T-helper 1 cell treated with Interleukin-12 subunit alpha and Interleukin-12 subunit beta and Interleukin-4 antibody, amounts not matched to agents 30 ng/mL and 1 ng/mL, for 36 hours (primary cell): ENCODE measurements around the gene LINGO3. TPM values are rescaled to one million over a fixed set of nuclear protein-coding genes. Genes with fewer than 3 reads are reported as not detected.

Experiments used
- intact Hi-C: fragments of 100-400 bp; cut with micrococcal nuclease; formaldehyde crosslinking; loops from one replicate; pipeline ENCODE4 v1.15.1; 2024
- total RNA-seq: library from RNA; stranded (reverse); gene quantifications from 2 replicates; pipeline ENCODE4 v1.2.3, GENCODE V29; 2022

Gene LINGO3
- total RNA-seq, 1 donor from 2014 or later = 0.32 TPM

DNA sequence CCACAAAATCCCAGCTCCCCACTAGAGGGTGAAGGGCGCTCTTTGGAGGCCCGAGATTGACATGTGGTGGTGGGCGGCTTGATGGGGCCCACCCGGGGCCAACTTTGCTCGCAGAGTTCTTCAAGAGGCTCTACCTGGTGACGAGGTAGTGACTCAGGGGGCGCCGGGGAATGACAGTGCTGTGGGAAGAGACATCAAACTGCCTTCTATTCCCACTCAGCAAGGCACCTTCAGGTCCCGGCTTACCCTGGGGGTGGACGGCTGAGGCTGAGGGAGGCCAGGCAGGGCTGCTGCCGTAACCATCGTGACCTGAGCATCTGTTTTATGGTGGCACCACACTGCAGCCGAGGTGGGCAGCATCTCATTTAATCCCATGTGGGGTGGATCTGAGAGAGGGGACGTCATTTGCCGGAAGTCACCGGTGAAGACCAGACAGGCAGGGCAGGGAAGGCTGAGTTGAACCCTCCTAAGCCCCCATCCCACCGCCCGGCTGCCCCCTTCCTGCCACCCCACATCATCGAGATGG lies 1.6 kb downstream of the LINGO3 start:
- intact Hi-C loops = no loop called here

DNA sequence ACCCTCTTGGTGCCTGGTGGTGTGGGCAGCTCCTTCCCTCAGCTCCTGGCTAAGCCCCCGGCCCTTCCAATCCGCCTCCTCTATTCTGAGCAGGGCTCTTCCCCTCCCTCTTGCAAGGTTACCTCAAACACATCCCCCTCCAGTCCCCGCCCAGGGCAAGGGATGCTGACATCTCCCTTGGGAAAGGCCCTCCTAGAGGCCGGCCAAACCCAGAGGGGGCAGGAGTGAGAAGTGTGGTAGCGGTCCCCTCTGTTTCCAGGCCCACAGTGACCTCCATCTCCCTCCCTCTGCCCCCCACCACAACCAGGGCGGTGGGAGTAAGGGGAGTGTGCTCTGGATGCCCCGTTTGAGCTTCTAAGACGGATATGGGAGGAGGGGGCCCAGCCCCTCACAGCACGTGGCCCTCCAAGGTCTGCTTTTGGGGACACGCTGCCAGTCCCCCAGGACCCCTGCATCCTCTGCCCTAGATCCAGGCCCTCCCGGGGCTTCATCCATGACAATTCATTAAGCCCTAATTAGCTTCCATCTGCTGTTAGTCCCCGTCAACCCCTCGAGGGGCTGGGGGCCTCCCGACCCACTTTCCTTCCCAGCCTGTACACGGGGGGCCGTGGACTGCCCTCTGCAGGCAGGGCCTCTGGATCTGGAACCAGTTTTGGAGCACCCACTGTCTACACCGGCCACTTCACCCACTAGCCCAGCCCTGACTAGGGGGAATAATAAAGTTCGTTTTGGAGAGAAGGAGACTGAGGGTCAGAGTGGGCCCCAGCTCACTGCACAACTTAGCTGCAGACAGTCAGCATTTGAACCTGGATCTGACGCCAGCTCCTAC lies 2.3 kb downstream of the LINGO3 start:
- intact Hi-C loops = no loop called here

DNA sequence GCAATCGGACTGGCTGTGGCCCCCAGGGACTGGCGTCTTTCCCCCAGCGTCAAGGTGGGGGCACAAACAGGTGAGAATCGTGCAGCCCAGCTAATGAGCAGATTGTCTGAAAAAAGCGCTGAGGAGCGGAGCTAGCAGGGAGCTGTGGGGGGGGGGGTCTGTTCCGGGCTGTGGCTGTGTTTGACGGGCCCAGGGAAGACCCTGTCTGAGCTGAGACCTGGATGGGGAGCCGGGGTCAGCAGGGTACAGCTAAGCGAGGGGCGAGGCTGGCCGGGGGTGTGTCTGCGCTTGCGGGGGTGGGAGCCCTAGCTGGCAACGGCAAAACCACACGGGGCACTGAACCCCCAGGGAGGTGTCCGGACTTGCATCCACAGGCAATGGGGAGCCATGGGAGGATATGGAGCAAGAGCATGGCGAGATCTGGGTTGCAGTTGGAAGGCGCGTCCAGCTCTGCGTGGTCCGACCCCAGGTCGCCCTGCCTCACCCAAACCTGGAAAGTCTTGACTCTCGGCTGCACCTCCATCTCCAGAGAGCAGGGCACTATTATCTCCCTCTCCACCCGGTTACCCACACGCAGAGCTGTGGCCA lies 4.6 kb downstream of the LINGO3 start:
- intact Hi-C loops = no loop called here

DNA sequence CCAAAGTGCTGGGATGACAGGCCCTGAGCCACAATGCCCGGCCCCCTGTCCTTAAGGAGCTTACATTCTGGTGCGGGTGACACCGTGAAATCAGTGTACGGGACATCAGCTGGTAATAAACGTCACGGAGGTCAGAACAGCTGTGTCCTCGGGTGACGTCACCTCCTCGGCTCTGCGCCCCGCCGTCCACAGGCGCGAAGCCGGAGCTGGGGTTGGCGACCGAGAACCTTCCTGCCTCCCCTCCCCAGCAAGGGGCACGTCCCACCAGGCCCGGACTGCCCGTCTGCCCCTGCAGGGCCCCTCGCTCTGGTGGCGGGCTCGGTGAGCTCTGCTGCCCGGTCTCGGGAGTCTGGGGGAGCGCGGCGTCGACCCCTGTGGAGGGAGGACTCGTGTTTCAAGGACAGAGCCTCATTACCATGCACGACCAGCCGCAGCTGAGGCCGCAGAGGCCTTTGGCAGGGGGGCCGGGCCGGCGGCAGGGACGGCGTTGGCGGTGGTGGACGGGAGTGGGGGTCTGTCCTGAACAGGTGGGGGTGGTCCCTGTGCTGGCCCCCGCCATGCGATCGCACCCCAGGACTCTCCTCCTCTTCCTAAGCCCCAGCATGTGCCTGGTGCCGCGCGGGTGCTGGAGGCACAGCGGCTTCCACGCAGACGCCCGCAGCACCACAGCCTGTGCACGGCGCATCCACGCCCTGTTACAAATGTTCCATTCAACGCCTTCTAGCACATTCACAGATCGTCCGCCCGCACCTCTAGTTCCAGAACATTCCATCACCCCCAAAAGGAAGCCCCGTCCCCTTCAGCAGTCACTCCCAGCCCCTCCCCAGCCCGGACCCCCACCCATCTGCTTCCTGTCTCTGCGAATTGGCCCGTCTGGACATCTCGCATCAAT lies 5.4 kb downstream of the LINGO3 start:
- intact Hi-C loops = no loop called here

DNA sequence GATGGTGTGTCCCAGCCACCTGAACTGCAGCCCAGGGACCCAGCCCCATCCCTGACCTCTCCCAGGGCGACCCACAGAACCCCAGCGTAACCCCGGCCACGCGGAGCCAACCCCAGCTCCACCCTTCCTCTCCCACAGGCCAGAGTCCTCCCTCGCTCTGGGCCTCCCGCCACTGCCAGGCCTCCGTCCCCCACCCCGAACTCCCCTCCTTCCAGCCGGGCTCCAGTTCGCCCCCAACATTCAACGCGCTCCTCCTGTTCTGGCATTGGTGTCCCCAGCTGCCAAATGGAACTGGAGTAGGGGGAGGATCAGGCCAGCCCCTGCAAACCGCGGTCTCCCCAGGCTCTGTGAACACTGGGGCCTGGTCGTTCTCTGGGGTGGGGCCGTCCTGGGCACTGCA lies 7.4 kb downstream of the LINGO3 start:
- intact Hi-C loops = no loop called here

DNA sequence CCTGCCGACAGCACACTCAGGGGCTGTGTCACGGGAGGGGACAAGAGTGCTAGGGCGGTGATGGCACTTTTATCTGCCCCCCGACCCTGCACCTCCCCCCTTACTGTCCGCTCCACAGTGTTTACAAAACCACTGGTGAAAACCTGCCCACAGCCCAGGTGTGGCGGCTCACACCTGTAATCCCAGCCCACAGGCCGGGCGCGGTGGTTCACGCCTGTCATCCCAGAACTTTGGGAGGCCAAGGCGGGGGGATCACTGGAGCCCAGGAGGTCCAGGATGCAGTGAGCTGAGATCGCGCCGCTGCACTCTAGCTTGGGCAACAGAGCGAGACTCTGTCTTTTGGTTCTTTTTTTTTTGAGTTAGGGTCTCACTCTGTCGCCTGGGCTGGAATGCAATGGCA lies 11.8 kb downstream of the LINGO3 start:
- intact Hi-C loops = no loop called here

DNA sequence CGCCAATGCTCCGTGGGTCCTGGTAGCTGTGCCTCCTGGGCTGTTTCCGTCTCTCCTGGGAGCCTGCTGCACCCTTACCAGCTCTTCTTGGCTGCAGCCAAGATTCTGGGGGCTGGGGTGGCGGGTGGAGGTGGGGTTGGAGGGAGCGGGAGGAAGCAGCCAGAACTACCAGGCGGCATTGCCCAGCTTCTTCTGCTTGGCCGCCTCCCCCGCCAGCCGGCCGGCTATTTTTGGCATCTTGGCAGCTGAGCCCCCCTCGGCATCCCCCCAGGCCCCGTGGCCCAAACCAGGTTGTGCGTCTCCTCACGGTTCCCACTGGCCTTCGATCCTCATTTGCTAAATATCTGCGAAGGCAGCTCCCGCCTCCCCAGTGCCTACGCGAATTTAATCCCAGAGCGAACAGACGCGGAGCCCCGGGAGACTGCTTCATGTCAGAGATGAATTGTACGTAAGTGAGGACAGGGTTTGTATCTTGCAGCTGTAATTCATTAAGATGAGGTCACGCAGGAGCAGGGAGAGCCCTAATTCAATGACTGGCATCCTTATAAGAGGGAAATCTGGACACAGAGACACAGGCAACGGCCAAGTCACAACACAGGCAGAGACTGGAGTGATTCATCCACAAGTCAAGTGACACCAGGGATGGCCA lies 13.1 kb downstream of the LINGO3 start:
- intact Hi-C loops = no loop called here

DNA sequence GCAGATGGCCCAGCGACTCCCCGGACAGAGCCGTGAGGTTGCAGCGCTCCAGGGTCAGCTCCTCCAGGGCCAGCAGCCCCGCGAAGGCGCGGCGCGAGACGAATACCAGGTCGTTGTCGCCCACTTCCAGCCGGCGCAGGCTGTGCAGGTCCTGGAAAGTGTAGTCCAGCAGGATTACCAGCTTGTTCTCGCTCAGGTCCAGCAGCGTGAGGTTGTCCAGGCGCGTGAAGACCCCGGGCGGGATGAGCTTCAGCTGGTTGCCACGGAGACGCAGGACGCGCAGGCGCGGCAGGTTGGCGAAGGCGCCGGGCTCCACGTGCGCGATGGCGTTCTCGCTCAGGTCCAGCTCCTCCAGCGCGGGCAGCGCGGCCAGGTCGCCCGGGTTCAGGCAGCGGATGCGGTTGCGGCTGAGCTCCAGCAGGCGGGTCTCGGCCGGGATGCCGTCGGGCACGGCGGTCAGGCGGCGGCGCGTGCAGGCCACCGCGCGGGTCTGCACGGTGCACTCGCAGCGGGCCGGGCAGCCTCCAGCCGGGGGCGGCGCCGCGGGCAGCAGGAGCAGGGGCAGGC lies 16.7 kb downstream of the LINGO3 start:
- intact Hi-C loops = no loop called here

DNA sequence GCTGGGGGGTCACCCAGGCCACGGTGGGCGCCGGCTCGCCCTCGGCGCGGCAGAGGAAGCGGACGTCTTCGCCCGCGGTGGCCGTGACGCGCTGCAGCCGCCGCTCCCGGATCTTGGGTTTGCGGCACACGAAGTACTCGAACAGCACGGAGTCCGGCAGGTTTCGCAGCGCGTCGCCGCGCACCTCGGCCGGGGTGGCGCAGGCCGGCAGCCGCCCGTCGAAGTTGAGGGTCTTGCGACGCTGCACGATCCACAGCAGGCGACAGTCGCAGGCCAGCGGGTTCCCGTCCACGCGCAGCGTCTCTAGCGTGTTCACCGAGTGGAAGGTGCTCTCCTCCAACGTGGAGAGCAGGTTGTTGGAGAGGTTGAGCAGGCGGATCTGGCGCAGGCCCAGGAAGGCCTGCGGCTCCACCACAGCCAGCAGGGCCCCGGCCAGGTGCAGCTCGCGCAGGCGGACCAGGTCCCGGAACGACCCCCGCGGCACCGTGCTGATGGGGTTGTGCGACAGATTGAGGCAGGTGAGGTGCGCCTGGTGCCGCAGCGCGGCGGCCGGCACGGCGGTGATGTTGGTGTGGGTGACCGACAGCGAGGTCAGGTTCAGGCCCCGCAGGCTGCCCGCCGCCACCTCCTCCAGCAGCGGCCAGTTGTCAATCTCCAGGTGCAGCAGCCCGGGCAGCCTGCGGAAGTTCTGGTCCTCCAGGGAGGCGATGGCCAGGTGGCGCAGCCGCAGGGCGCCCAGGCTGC lies 17.3 kb downstream of the LINGO3 start:
- intact Hi-C loops = no loop called here

DNA sequence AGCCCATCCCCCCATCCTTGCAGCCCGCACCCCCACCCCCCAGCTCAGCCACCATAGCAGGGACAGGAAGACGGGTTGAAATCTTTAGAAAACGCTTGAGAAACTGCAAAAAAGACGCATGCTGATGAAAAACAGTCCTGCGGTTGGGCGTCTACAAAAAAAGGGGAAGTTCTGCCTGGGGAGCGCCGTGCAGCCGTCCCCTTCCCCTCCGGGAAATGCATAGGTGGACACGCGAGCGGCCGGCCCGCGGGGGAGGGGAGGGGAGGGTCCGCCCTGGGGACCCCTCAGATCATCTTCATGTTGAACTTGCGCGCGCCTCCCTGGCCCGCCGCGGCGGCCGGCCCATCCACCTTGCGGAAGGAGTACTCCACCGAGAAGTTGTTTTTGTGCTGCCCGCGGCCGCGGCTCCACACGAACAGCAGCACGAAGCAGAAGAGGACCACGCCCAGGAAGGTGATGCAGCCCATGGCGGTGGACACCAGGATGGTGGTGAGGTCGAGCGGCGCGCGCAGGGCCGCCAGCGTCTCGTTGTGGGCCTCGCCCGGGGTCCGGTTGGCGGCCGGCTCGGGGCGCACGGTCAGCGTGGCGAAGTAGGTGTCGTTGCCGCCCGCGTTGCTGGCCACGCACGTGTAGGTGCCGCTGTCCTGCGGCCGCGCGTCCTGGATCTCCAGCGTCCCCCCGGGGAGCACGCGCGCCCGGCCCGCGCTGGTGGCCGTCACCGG lies 18.1 kb downstream of the LINGO3 start:
- intact Hi-C loops = loop anchor here (1.0 kb wide), 1 partner anchor 37 kb away; no protein-coding TSS in a partner anchor

DNA sequence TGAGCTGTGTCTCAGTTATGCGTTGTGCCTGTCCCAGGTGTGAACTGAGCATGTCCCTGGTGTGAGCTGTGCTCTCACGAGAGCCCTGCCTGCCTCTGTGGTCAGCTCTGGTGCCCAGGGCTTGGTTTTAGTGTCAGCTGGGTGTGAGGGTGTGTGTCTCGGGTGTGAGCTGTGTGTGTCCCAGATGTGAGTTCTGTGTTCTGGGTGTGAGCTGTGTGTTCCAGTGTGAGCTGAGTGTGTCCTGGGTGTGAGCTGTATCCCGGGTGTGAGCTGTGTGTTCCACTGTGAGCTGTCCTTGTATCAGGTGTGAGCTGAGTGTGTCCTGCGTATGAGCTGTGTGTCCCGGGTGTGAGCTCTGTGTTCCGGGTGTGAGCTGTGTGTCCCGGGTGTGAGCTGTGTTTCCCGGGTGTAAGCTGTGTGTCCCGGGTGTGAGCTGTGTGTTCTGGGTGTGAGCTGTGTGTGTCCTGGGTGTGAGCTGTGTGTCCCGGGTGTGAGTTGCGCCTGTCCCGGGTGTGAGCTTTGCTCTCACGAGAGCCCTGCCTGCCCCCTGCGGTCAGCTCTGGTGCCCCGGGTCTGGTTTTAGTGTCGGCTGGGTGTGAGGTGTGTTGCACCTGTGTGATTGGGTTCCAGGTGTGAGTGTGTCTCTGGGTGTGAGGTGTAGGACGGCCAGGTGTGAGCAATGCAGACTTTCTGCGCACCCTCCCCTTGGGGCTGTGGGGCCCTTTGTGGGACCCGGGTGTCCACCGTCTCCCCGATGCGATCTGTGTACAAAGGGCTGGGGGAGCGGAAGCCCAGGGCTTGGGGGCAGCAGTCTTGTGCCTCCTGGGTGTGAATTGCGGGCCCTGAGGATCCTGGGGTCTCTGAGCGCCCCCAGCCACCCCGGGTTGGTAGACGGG lies 18.9 kb downstream of the LINGO3 start:
- intact Hi-C loops = loop anchor here (1.0 kb wide), 1 partner anchor 38 kb away; no protein-coding TSS in a partner anchor

DNA sequence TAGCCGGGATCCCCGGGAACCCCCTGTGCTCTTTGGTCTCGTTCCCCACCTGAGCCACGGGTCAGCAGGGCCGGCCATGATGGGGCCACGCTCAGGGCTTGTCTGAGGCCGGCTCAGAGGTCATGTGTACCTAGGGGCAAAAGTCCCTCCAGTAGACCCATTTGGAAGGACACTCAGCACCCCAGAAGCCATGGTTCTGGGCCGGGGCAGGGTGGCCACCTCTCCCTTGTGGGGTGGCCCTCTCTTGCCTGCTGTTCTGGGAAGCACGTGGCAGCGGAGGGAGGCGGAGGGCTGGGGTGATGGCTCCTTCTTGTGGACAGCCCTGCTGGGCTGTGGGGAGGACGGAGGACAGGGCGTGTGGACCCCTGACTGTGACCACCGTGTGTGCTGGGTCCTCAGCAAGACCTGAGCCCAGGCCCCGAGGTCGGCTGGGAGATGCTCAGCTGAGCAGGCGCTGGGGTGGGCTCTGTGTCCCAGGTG lies 19.6 kb downstream of the LINGO3 start:
- intact Hi-C loops = no loop called here

DNA sequence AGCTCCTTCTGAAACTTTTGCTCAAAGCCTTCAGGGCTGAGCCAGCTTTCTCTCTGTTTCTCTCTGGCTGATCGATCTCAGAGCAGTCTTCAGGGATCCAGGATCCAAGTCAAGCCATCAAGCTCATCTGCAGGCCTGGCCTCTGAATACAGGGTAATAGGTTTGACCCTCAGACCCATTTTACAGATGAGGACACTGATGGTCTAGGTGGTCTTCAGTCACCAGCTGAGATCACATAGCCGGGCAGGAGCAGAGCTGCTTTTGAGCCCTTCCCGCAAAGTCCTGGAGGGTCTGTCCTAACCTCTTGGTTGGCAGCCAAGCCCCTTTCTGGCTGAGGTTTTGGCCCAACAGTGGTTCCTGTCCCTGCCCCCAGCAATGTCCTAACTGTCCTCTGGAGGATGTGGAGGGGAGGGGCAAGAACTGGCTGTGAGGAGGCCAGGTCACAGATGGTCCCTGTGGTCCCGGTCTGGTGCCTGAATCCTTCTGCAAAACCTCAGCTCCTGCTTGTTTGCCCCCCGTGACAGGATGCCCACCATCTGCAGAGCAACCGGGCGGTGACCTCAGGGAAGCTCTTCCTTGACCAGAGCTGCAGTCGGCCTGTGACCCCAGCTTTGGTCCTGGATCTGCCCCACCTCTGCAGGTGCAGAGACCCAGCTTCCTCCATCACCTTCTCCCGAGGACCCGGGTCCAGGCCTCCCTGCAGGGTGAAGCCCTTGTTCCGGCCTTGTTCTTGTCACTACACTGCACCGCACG lies 20.2 kb downstream of the LINGO3 start:
- intact Hi-C loops = no loop called here

DNA sequence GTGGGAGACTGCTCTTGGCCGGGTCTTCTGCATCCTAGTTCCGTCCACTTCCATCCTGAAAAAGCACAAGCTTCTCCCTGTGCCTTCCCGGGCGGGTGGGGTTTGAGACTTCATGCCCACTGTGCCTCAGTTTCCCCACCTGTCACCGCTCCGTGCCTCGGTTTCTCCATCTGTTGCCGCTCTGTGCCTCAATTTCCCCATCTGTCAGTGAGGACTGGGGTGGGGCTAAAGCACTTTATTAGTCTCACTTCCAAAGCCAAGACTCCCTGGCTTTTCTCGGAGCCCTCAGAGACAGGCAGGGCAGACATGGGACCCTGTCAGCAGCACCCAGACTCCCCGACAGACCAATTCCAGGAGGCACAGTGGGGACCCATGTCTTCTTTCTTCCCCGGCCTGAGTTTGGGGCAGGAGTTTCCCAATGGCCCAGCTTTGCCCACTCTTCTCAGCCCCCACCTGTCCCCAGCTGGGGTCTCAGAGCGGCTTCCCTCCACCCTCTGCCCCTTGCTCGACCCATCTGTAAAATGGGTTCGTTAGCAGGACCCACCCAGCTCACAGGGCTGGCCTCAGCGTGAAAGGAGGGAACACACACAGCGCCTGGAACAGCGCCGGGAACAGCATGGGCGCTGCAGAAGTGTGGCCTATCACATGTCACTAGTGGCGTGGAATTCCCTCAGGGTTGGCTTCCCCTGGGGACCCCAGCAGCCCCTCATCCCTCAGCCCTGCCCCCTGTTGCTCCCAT lies 21.4 kb downstream of the LINGO3 start:
- intact Hi-C loops = no loop called here

DNA sequence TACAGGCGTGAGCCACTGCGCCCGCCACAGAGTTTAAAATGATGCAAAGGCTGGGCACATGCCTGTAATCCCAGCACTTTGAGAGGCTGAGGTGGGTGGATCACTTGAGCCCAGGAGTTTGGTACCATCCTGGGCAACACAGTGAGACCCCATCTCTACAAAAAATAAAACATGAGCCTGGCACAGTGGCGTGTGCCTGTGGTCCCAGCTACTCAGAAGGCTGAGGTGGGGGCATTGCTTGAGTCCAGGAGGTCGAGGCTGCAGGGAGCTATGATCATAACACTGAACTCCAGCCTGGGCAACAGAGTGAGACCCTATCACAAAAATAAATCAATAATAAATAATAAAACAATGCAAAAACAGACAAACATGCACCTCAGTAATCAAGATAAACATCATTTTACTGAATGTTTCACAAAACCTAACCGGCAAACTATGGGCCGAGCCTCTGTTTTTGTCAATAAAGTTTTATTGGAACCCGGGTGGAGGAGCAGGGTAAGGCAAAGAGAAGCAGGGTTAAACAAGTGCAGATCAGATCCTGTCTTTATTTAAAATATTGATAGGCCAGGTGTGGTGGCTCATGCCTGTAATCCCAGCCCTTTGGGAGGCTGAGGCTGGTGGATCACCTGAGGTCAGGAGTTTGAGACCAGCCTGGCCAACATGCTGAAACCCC lies 24.0 kb downstream of the LINGO3 start:
- intact Hi-C loops = no loop called here

DNA sequence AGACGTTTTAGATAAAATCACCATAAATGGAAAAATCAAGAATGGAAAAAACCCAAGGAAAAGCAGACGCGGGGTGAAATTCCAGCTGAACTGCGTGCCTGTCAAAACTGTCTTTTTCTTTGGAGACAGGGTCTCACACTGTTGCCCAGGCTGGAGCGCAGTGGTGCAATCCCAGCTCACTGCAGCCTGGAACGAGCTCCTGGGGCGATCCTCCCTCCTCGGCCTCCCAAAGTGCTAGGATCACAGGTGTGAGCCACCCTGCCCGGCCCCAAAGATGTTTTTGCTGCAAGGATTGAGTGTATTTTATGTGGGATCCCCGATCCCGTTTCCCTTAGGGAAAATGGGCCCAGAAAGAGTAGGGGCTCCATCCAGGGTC lies 25.1 kb downstream of the LINGO3 start:
- intact Hi-C loops = no loop called here
